Neural cell (in vitro differentiated cells): ENCODE results near the gene HMGCS2.

Experiments used
- CTCF ChIP-seq: fragments of 450-650 bp; IDR thresholded peaks from 2 replicates; pipeline ENCODE4 v1.5.1; 2014; ENCODE audit warnings: antibody characterized with exemption, mild to moderate bottlenecking, moderate library complexity; ENCODE audit not compliant: poor library complexity, severe bottlenecking
- EP300 ChIP-seq: fragments of 450-650 bp; conservative IDR thresholded peaks from 2 replicates; pipeline ENCODE4 v1.6.1; 2014; ENCODE audit warnings: antibody characterized with exemption, mild to moderate bottlenecking, moderate library complexity; ENCODE audit not compliant: poor library complexity, severe bottlenecking
- EZH2 ChIP-seq: fragments of 200-600, 300-800 bp; shearing (Covaris generic), sonication (generic); IDR thresholded peaks from 2 replicates; pipeline ENCODE4 v1.6.1; 2014; ENCODE audit warnings: antibody characterized with exemption, low read length, borderline replicate concordance, mild to moderate bottlenecking; ENCODE audit not compliant: insufficient read depth, poor library complexity, severe bottlenecking
- POLR2AphosphoS5 ChIP-seq: IDR thresholded peaks from 2 replicates; pipeline ENCODE4 v1.6.1; 2012
- RAD21 ChIP-seq: fragments of 450-650 bp; conservative IDR thresholded peaks from 2 replicates; pipeline ENCODE4 v1.6.1; 2014; ENCODE audit warnings: antibody characterized with exemption, mild to moderate bottlenecking, moderate library complexity
- SMC3 ChIP-seq: fragments of 450-650 bp; conservative IDR thresholded peaks from 2 replicates; pipeline ENCODE4 v1.6.1; 2014; ENCODE audit warnings: antibody characterized with exemption, mild to moderate bottlenecking, moderate library complexity; ENCODE audit not compliant: poor library complexity
- TAF1 ChIP-seq: IDR thresholded peaks from 2 replicates; pipeline ENCODE4 v1.6.1; 2012; ENCODE audit warnings: low read depth
- TF ChIP-seq, protein P1 (sequence below): IDR thresholded peaks from 2 replicates; pipeline ENCODE4 v1.6.1; 2012; ENCODE audit warnings: borderline replicate concordance

DNA sequence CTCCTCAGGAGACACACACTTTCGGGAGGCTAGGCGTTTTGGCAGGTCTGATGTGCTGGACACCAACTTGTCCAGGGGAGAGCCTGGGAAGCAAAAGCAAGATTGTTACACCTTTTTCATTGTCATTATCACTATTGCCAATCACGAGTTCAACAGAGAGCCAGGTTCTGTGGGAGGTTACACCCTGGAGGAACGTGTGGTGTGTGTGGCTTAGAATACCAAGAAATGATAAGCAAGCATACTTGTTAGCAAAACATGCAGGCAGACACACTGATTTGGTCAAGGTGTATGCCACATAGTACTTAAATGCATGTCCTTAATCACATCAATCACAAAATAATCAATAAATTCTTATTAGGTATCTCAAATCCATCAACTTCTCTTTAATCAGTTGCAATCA lies 16.1 kb downstream of the HMGCS2 start:
- TF ChIP-seq CTCF (no peak), EZH2 (no peak), SMC3 (no peak), POLR2AphosphoS5 (no peak), RAD21 (no peak), EP300 (no peak), TAF1 (no peak)
- TF ChIP-seq, protein P1, sequence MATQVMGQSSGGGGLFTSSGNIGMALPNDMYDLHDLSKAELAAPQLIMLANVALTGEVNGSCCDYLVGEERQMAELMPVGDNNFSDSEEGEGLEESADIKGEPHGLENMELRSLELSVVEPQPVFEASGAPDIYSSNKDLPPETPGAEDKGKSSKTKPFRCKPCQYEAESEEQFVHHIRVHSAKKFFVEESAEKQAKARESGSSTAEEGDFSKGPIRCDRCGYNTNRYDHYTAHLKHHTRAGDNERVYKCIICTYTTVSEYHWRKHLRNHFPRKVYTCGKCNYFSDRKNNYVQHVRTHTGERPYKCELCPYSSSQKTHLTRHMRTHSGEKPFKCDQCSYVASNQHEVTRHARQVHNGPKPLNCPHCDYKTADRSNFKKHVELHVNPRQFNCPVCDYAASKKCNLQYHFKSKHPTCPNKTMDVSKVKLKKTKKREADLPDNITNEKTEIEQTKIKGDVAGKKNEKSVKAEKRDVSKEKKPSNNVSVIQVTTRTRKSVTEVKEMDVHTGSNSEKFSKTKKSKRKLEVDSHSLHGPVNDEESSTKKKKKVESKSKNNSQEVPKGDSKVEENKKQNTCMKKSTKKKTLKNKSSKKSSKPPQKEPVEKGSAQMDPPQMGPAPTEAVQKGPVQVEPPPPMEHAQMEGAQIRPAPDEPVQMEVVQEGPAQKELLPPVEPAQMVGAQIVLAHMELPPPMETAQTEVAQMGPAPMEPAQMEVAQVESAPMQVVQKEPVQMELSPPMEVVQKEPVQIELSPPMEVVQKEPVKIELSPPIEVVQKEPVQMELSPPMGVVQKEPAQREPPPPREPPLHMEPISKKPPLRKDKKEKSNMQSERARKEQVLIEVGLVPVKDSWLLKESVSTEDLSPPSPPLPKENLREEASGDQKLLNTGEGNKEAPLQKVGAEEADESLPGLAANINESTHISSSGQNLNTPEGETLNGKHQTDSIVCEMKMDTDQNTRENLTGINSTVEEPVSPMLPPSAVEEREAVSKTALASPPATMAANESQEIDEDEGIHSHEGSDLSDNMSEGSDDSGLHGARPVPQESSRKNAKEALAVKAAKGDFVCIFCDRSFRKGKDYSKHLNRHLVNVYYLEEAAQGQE, result no peak
